HepG2 (cell line): ENCODE measurements around the gene GON4L.

Source experiments
- BRF2 ChIP-seq: sonication (generic); formaldehyde crosslinking; IDR thresholded peaks from 2 replicates; pipeline ENCODE4 v1.8.1; 2022; ENCODE audit warnings: mild to moderate bottlenecking, missing genetic modification reagents
- CTCF ChIP-seq: sonication (generic); formaldehyde crosslinking; IDR thresholded peaks from 2 replicates; pipeline ENCODE4 v1.5.0; 2020; ENCODE audit warnings: mild to moderate bottlenecking, missing genetic modification reagents, moderate library complexity
- ELF4 ChIP-seq: sonication (generic); formaldehyde crosslinking; IDR thresholded peaks from 2 replicates; pipeline ENCODE4 v1.5.0; 2020; ENCODE audit warnings: missing genetic modification reagents, mild to moderate bottlenecking, moderate library complexity, borderline replicate concordance
- GPBP1L1 ChIP-seq: sonication (generic); formaldehyde crosslinking; IDR thresholded peaks from 2 replicates; pipeline ENCODE4 v1.5.0; 2020; ENCODE audit warnings: mild to moderate bottlenecking, missing genetic modification reagents
- HDAC6 ChIP-seq: fragments of 200-600 bp; sonication (generic); IDR thresholded peaks from 2 replicates; pipeline ENCODE4 v1.7.0; 2017; ENCODE audit warnings: mild to moderate bottlenecking, antibody characterized with exemption, low read length, low read depth
- PLRG1 ChIP-seq: fragments of 450-650 bp; conservative IDR thresholded peaks from 2 replicates; pipeline ENCODE4 v1.6.1; 2016
- RAD51 ChIP-seq: fragments of 450-650 bp; IDR thresholded peaks from 2 replicates; pipeline ENCODE4 v1.6.1; 2016; ENCODE audit warnings: borderline replicate concordance
- SETDB1 ChIP-seq: sonication (generic); formaldehyde crosslinking; IDR thresholded peaks from 2 replicates; pipeline ENCODE4 v1.5.1; 2020; ENCODE audit warnings: missing genetic modification reagents, mild to moderate bottlenecking, borderline replicate concordance
- ZNF205 ChIP-seq: IDR thresholded peaks from 2 replicates; pipeline ENCODE4 v1.6.1; 2018; ENCODE audit warnings: missing biosample characterization, missing genetic modification reagents
- ZNF24 ChIP-seq: fragments of 450-650 bp; IDR thresholded peaks from 2 replicates; pipeline ENCODE4 v1.6.1; 2017; ENCODE audit warnings: antibody characterized with exemption, mild to moderate bottlenecking
- ZNF782 ChIP-seq: sonication (generic); formaldehyde crosslinking; IDR thresholded peaks from 2 replicates; pipeline ENCODE4 v1.4.0; 2020; ENCODE audit warnings: missing genetic modification reagents, mild to moderate bottlenecking, borderline replicate concordance

- TF ChIP-seq SETDB1 (CRISPR knock-in tag) (no peak), ZNF782 (CRISPR knock-in tag) (no peak), ZNF205 (no peak), CTCF (CRISPR knock-in tag) (no peak), HDAC6 (no peak), BRF2 (CRISPR knock-in tag) (no peak), ZNF24 (no peak), PLRG1 (no peak), ELF4 (no peak), RAD51 (no peak), GPBP1L1 (CRISPR knock-in tag) (no peak)
Measured at GRCh38 chr1:155813672-155814071, 43.3 kb downstream of the GON4L start.
